HCT116 (cell line): ENCODE data around the gene PIGN. TPM values are rescaled to one million over a fixed set of nuclear protein-coding genes. Genes with fewer than 3 reads are reported as not detected.

ENCODE experiments used
- ATAC-seq: fragments of 200-7000 bp; cut with Tn5 transposase; 2 replicates; pipeline ENCODE4 v1.9.1; 2020; ENCODE audit warnings: mild to moderate bottlenecking, moderate library complexity
- BruUV-seq: library from RNA; stranded (reverse); fragments of 400-500 nt; replicated peaks from 2 replicates; lab custom pipeline; 2021; lab: Mats Ljungman, UMichigan
- CTCF ChIA-PET: fragments of 300-600 bp; sonication (Branson Sonifier 250); formaldehyde crosslinking; loops from one replicate; lab custom pipeline; 2021; ENCODE audit warnings: antibody characterized with exemption; lab: Charles Lee
- POLR2A ChIA-PET: fragments of 300-600, 350-600 bp; sonication (Branson Sonifier 250); formaldehyde crosslinking; loops from one replicate; lab custom pipeline; 2021; ENCODE audit warnings: antibody characterized with exemption; lab: Charles Lee
- RAD21 ChIA-PET, 2 experiments: fragments of 300-600 bp; sonication (Branson Sonifier 250); formaldehyde crosslinking; loops; one replicate each; lab custom pipeline; 2023; ENCODE audit warnings: low total read pairs in 2 of 2; ENCODE audit not compliant: uncharacterized antibody in 2 of 2, unreplicated experiment in 2 of 2, low non-redundant PET in 1 of 2; lab: Charles Lee
- DNase-seq: peaks from one replicate; pipeline ENCODE4 v3.0.0-alpha.2; 2010; ENCODE audit warnings: low read depth, low spot score
- H2AFZ ChIP-seq: fragments of 200-600 bp; shearing (Covaris generic), sonication (generic); 2 replicates; pipeline ENCODE4 v1.6.1; 2017; ENCODE audit warnings: low read depth, mixed run types, mixed read lengths, antibody characterized with exemption, low read length; ENCODE audit not compliant: poor library complexity, severe bottlenecking
- H3K27ac ChIP-seq: 2 replicates; pipeline ENCODE4 v1.5.1; 2012; ENCODE audit warnings: low read depth, low read length
- H3K27me3 ChIP-seq: fragments of 200-600 bp; sonication (generic); 2 replicates; pipeline ENCODE4 v1.6.1; 2016; ENCODE audit warnings: mixed run types, low read length, mixed read lengths; ENCODE audit not compliant: insufficient read depth
- H3K36me3 ChIP-seq, 2 experiments: fragments of 200-500 bp in 1 of 2; fragments of 200-600 bp in 1 of 2; sonication (Bioruptor generic) in 1 of 2; sonication (generic) in 1 of 2; 2 replicates each; pipeline versions ENCODE4 v1.5.1 to v1.6.1; 2014 to 2016; ENCODE audit warnings: low read length in 2 of 2, inconsistent platforms in 1 of 2, mixed read lengths in 1 of 2, mixed run types in 1 of 2; ENCODE audit not compliant: insufficient read depth in 2 of 2, control insufficient read depth in 1 of 2
- H3K4me1 ChIP-seq, 2 experiments: fragments of 200-600 bp in 1 of 2; sonication (generic) in 1 of 2; 2 replicates each; pipeline versions ENCODE4 v1.5.1 to v1.6.1; 2012 to 2017; ENCODE audit warnings: low read length in 2 of 2, inconsistent platforms in 1 of 2, mild to moderate bottlenecking in 1 of 2, mixed read lengths in 1 of 2, mixed run types in 1 of 2, moderate library complexity in 1 of 2; ENCODE audit not compliant: insufficient read depth in 2 of 2, control insufficient read depth in 1 of 2
- H3K4me2 ChIP-seq: fragments of 200-600 bp; sonication (generic); 2 replicates; pipeline ENCODE4 v1.6.1; 2017; ENCODE audit warnings: mixed run types, low read length, mixed read lengths
- H3K4me3 ChIP-seq, 2 experiments: fragments of 200-600 bp in 1 of 2; sonication (generic) in 1 of 2; replicated peaks in 1 of 2; 2 replicates each; pipeline ENCODE4 v1.5.1; 2011 to 2016; ENCODE audit warnings: low read length in 2 of 2, control low read depth in 1 of 2, low read depth in 1 of 2, mild to moderate bottlenecking in 1 of 2, mixed read lengths in 1 of 2, mixed run types in 1 of 2
- H3K79me2 ChIP-seq: fragments of 200-600 bp; sonication (generic); 2 replicates; pipeline ENCODE4 v1.6.1; 2017; ENCODE audit warnings: mild to moderate bottlenecking, mixed run types, low read length, moderate library complexity, mixed read lengths; ENCODE audit not compliant: insufficient read depth
- H3K9ac ChIP-seq: fragments of 200-600 bp; sonication (generic); 2 replicates; pipeline ENCODE4 v1.6.1; 2016; ENCODE audit warnings: low read length, mixed read lengths
- H3K9me2 ChIP-seq: fragments of 200-600 bp; sonication (generic), shearing (Covaris generic); 2 replicates; pipeline ENCODE4 v1.6.1; 2017; ENCODE audit warnings: mixed run types, mild to moderate bottlenecking, moderate library complexity; ENCODE audit not compliant: insufficient read depth
- H3K9me3 ChIP-seq, 2 experiments: fragments of 200-500 bp in 1 of 2; fragments of 200-600 bp in 1 of 2; sonication (Bioruptor generic) in 1 of 2; sonication (generic) in 1 of 2; 2 replicates each; pipeline ENCODE4 v1.6.1; 2014 to 2017; ENCODE audit warnings: low read length in 2 of 2, mixed read lengths in 2 of 2, inconsistent platforms in 1 of 2, low read depth in 1 of 2, mild to moderate bottlenecking in 1 of 2, mixed run types in 1 of 2, moderate library complexity in 1 of 2; ENCODE audit not compliant: control insufficient read depth in 1 of 2, insufficient read depth in 1 of 2
- H4K20me1 ChIP-seq: fragments of 200-600 bp; sonication (generic), shearing (Covaris generic); 2 replicates; pipeline ENCODE4 v1.6.1; 2017; ENCODE audit warnings: mixed run types, mild to moderate bottlenecking, moderate library complexity; ENCODE audit not compliant: insufficient read depth
- ATF3 ChIP-seq: IDR thresholded peaks from 2 replicates; pipeline ENCODE4 v1.6.1; 2012
- EGR1 ChIP-seq: IDR thresholded peaks from 2 replicates; pipeline ENCODE4 v1.6.1; 2012; ENCODE audit warnings: low read depth
- EZH2phosphoT487 ChIP-seq: fragments of 200-600 bp; IDR thresholded peaks from 2 replicates; pipeline ENCODE4 v1.6.1; 2018; ENCODE audit warnings: antibody characterized with exemption, borderline replicate concordance
- FOSL1 ChIP-seq: IDR thresholded peaks from 2 replicates; pipeline ENCODE4 v1.6.1; 2012; ENCODE audit warnings: low read depth
- JUND ChIP-seq: IDR thresholded peaks from 2 replicates; pipeline ENCODE4 v1.6.1; 2012
- POLR2A ChIP-seq: IDR thresholded peaks from 2 replicates; pipeline ENCODE4 v1.7.0; 2011; ENCODE audit warnings: borderline replicate concordance; ENCODE audit not compliant: insufficient read depth, insufficient read length; ENCODE audit errors: extremely low read depth
- POLR2AphosphoS5 ChIP-seq: IDR thresholded peaks from 2 replicates; pipeline ENCODE4 v1.6.1; 2011; ENCODE audit warnings: mild to moderate bottlenecking, low read depth, low read length, moderate library complexity
- SRF ChIP-seq: IDR thresholded peaks from 2 replicates; pipeline ENCODE4 v1.6.1; 2012; ENCODE audit warnings: low read depth
- YY1 ChIP-seq: IDR thresholded peaks from 2 replicates; pipeline ENCODE4 v1.6.1; 2011; ENCODE audit warnings: low read length, low read depth, moderate library complexity, mild to moderate bottlenecking; ENCODE audit not compliant: insufficient replicate concordance; ENCODE audit errors: extremely low read depth
- ZNF274 ChIP-seq: fragments of 200-500 bp; sonication (Bioruptor generic); IDR thresholded peaks from 2 replicates; pipeline ENCODE4 v1.6.1; 2014; ENCODE audit warnings: mild to moderate bottlenecking, low read depth, low read length, inconsistent platforms
- intact Hi-C: fragments of 100-400 bp; cut with micrococcal nuclease; formaldehyde crosslinking; loops from 2 replicates; pipeline ENCODE4 v1.10.0; 2022
- total RNA-seq: library from RNA; stranded (reverse); gene quantifications from one replicate; pipeline ENCODE4 v1.2.1, GENCODE V29; 2021; ENCODE audit not compliant: unreplicated experiment
- TF ChIP-seq, protein P1 (sequence below): IDR thresholded peaks from 2 replicates; pipeline ENCODE4 v1.6.1; 2011; ENCODE audit warnings: mild to moderate bottlenecking, low read length, moderate library complexity; ENCODE audit not compliant: insufficient replicate concordance; ENCODE audit errors: extremely low read depth
- TF ChIP-seq, protein P2 (sequence below): IDR thresholded peaks from 2 replicates; pipeline ENCODE4 v1.6.1; 2012; ENCODE audit warnings: low read depth

Gene PIGN
- total RNA-seq, 1 experiment from 2014 or later = 12.2 TPM

DNA sequence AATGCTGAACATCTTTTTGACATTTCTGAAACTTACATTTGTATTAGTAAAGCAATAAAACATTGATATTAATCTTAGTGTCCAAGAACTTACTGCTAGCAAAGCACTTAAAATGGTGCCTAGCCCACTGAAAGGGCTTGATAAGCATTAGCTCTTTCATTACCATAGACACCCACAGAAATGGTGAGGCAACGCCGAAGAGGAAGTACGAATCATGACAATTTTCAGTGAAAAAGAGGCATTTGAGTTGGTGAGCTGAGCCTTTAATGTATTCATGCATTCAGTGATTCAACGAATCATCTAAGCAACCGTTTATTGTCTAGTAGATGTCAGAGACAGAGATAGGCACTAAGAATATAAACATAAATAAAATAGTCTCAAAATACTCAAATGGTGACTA is 101.1 kb downstream of the PIGN start:
- no peak overlapping the region for H3K9ac ChIP-seq
- no peaks in the 10 kb centered on the region for H3K9me2 ChIP-seq
- no peak for ATAC-seq
- peaks cover 0 to 5% of the 10 kb centered on the region in 2 experiments; a peak in 1 of 4 replicates for H3K4me1 ChIP-seq
- H3K79me2 ChIP-seq = no peaks in the 10 kb centered on the region
- H3K27ac ChIP-seq = no peak overlapping the region
- RAD21 ChIA-PET = no interaction called here
- intact Hi-C loops = no loop called here
- no peaks in the 10 kb centered on the region for H3K9me3 ChIP-seq
- BruUV-seq = no TSS peak
- no peaks in the 10 kb centered on the region for H3K27me3 ChIP-seq
- CTCF ChIA-PET = no interaction called here
- H3K4me2 ChIP-seq = no peak overlapping the region
- H3K4me3 ChIP-seq = no peak overlapping the region
- no peak overlapping the region for H2AFZ ChIP-seq
- no peak for DNase-seq
- no peaks in the 10 kb centered on the region for H4K20me1 ChIP-seq
- no peaks in the 10 kb centered on the region for H3K36me3 ChIP-seq
- POLR2A ChIA-PET = no interaction called here
- TF ChIP-seq POLR2AphosphoS5 (no peak), EGR1 (no peak), ZNF274 (no peak), YY1 (no peak), EZH2phosphoT487 (no peak), POLR2A (no peak), SRF (no peak), JUND (no peak), FOSL1 (no peak), ATF3 (no peak)
- TF ChIP-seq, protein P1, sequence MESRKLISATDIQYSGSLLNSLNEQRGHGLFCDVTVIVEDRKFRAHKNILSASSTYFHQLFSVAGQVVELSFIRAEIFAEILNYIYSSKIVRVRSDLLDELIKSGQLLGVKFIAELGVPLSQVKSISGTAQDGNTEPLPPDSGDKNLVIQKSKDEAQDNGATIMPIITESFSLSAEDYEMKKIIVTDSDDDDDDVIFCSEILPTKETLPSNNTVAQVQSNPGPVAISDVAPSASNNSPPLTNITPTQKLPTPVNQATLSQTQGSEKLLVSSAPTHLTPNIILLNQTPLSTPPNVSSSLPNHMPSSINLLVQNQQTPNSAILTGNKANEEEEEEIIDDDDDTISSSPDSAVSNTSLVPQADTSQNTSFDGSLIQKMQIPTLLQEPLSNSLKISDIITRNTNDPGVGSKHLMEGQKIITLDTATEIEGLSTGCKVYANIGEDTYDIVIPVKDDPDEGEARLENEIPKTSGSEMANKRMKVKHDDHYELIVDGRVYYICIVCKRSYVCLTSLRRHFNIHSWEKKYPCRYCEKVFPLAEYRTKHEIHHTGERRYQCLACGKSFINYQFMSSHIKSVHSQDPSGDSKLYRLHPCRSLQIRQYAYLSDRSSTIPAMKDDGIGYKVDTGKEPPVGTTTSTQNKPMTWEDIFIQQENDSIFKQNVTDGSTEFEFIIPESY = no peak
- TF ChIP-seq, protein P2, sequence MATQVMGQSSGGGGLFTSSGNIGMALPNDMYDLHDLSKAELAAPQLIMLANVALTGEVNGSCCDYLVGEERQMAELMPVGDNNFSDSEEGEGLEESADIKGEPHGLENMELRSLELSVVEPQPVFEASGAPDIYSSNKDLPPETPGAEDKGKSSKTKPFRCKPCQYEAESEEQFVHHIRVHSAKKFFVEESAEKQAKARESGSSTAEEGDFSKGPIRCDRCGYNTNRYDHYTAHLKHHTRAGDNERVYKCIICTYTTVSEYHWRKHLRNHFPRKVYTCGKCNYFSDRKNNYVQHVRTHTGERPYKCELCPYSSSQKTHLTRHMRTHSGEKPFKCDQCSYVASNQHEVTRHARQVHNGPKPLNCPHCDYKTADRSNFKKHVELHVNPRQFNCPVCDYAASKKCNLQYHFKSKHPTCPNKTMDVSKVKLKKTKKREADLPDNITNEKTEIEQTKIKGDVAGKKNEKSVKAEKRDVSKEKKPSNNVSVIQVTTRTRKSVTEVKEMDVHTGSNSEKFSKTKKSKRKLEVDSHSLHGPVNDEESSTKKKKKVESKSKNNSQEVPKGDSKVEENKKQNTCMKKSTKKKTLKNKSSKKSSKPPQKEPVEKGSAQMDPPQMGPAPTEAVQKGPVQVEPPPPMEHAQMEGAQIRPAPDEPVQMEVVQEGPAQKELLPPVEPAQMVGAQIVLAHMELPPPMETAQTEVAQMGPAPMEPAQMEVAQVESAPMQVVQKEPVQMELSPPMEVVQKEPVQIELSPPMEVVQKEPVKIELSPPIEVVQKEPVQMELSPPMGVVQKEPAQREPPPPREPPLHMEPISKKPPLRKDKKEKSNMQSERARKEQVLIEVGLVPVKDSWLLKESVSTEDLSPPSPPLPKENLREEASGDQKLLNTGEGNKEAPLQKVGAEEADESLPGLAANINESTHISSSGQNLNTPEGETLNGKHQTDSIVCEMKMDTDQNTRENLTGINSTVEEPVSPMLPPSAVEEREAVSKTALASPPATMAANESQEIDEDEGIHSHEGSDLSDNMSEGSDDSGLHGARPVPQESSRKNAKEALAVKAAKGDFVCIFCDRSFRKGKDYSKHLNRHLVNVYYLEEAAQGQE = no peak
